ENCODE results near the gene MEI1. TPM values are rescaled to one million over a fixed set of nuclear protein-coding genes. Genes with fewer than 3 reads are reported as not detected.

The MEI1 gene
- total RNA-seq, 1 donor from 2014 or later = 26.1 TPM

DNA sequence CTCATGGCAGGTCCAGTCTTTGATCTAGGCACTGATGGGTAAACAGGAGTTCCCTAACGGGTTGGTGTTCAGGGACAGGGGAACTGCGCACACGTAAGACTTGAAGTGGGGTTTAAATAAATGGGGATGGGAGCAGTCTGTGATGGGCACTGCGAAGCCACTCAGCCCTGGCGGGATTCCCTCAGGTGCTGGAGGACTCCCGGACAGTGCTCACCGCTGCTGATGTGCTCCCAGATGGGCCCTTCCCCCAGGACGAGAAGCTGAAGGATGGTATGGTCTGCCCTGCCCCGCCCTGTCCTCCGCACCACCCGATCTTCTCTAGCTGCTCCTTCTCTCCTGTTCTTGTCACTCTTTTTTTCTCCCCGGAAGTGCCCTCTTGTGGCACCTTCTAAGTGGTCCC lies 110.7 kb downstream of the MEI1 start:
- H3K27ac Mint-ChIP-seq = no peak overlapping the region
- H3K27me3 Mint-ChIP-seq (ENCODE audit: low read depth) = no peaks in the 10 kb centered on the region
- intact Hi-C loops (cut with micrococcal nuclease) = no loop called here
- no peak for DNase-seq (ENCODE audit: low spot score)
- peaks cover 1% of the 10 kb centered on the region for H3K4me1 Mint-ChIP-seq (ENCODE audit: low read depth)
- no peaks in the 10 kb centered on the region for H3K9me3 Mint-ChIP-seq
- H3K36me3 Mint-ChIP-seq (ENCODE audit: low read depth) = peaks cover 45% of the 10 kb centered on the region
- H3K4me3 Mint-ChIP-seq (ENCODE audit: low read depth) = no peak overlapping the region

DNA sequence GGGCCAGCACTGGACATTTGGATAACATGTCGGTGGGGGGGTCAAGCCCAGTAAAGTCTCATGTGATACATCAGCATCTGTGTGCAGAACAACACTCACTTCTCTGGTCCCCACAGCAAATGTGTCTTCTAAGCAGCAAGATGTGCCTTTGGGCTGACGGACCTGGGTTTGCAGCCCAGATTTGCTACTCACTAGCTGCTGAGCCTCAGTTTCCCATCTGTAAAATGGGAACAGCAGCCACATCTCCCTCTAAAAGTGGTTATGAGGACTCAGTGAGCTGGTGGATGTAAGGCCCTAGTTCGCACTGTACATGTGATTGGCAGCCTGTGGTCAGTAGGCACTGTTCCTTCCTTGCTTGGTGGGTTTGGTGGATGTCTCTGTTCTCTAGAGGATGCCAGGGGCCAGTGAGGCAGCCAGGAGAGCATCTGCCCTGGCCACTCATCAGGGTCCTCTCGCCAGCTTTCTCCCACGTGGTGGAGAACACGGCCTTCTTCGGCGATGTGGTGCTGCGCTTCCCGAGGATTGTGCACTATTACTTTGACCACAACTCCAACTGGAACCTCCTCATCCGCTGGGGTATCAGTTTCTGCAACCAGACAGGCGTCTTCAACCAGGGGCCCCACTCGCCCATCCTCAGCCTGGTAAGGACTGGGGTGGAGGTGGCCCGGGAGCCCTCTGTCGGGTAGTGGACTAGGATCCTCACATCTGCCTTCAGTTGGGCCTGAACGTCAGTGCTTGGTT lies 113.7 kb downstream of the MEI1 start:
- H3K4me3 Mint-ChIP-seq (ENCODE audit: low read depth) = no peak overlapping the region
- peaks cover 6% of the 10 kb centered on the region for H3K4me1 Mint-ChIP-seq (ENCODE audit: low read depth)
- no peaks in the 10 kb centered on the region for H3K27me3 Mint-ChIP-seq (ENCODE audit: low read depth)
- intact Hi-C loops (cut with micrococcal nuclease) = no loop called here
- H3K36me3 Mint-ChIP-seq (ENCODE audit: low read depth) = peaks cover 57% of the 10 kb centered on the region
- no peaks in the 10 kb centered on the region for H3K9me3 Mint-ChIP-seq
- no peak for DNase-seq (ENCODE audit: low spot score)
- H3K27ac Mint-ChIP-seq = no peak overlapping the region

DNA sequence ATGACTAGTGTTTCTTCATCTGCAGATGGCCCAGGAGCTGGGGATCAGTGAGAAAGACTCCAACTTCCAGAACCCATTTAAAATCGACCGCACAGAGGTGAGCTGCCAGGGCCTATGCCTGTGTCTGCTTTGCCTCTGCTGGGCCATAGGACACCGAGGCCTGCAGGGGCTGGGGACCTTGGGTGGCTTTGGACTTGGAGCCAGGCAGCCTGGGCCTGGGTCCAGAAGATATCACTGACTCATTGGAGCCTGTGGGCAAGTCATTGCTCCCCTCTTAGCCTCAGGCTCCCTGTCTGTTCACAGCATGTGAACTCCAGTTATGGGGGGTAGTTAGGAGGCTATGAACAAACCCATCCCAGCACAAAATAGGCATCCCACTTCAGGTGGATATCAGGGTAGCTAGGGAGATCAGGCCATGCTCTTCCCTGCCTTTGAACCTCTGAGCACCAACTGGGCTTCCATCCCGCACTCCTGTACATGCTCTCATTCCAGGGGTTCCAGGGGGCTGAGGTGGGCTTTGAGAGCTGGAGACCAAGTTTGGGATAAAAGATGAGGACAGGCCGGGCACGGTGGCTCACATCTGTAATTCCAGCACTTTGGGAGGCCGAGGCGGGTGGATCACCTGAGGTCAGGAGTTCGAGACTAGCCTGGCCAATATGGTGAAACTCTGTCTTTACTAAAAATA lies 114.6 kb downstream of the MEI1 start:
- Mint-ChIP-seq H3K9me3 (no peaks in the 10 kb centered on the region), H3K27ac (peak overlapping the region; percentile 15), H3K27me3 (ENCODE audit: low read depth) (no peaks in the 10 kb centered on the region), H3K4me3 (ENCODE audit: low read depth) (no peak overlapping the region), H3K36me3 (ENCODE audit: low read depth) (peaks cover 53% of the 10 kb centered on the region), H3K4me1 (ENCODE audit: low read depth) (peaks cover 6% of the 10 kb centered on the region)
- intact Hi-C loops (cut with micrococcal nuclease) = no loop called here
- DNase-seq (ENCODE audit: low spot score) = no peak

DNA sequence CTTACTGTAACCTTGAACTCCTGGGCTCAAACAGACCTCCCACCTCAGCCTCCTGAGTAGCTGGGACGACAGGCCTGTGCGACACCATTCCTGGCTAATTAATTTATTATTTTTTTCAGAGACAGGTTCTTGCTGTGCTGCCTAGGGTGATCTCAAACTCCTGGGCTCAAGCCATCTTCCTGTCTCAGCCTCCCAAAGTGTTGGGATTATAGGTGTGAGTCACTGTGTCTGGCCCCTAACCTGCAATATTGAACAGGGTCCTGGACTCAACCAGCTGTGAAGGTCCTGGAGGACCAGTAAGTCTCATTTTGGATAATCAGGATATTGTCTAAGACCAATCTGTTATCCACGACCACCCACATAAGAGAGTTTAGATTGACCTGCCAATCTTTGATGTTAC lies 116.4 kb downstream of the MEI1 start:
- Mint-ChIP-seq H3K27ac (no peak overlapping the region), H3K36me3 (ENCODE audit: low read depth) (peaks cover 43% of the 10 kb centered on the region), H3K27me3 (ENCODE audit: low read depth) (no peaks in the 10 kb centered on the region), H3K9me3 (no peaks in the 10 kb centered on the region), H3K4me1 (ENCODE audit: low read depth) (peaks cover 6% of the 10 kb centered on the region), H3K4me3 (ENCODE audit: low read depth) (no peak overlapping the region)
- DNase-seq (ENCODE audit: low spot score) = no peak
- intact Hi-C loops (cut with micrococcal nuclease) = no loop called here

DNA sequence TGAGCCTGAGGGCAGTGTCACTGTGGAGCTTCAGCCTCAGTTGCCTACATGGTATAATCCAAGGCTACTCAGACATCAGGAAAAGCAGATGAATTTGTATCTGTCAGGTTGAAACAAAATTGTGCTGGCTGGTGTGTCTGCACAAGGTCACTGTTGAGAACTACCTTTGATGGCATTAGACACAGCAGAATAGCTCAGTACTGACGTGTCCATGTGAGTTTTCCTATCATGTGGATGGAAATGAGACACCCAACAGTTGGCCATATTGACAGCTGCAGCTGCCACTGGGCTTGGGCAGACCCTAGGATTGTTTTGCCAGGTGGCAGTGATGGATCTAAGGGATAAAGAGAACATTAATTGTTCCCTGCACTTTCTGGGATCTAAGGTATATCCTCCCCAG lies 116.9 kb downstream of the MEI1 start:
- H3K4me1 Mint-ChIP-seq (ENCODE audit: low read depth) = peaks cover 6% of the 10 kb centered on the region
- intact Hi-C loops (cut with micrococcal nuclease) = no loop called here
- H3K9me3 Mint-ChIP-seq = no peaks in the 10 kb centered on the region
- H3K36me3 Mint-ChIP-seq (ENCODE audit: low read depth) = peaks cover 42% of the 10 kb centered on the region
- no peak overlapping the region for H3K4me3 Mint-ChIP-seq (ENCODE audit: low read depth)
- DNase-seq (ENCODE audit: low spot score) = no peak
- no peak overlapping the region for H3K27ac Mint-ChIP-seq
- no peaks in the 10 kb centered on the region for H3K27me3 Mint-ChIP-seq (ENCODE audit: low read depth)

DNA sequence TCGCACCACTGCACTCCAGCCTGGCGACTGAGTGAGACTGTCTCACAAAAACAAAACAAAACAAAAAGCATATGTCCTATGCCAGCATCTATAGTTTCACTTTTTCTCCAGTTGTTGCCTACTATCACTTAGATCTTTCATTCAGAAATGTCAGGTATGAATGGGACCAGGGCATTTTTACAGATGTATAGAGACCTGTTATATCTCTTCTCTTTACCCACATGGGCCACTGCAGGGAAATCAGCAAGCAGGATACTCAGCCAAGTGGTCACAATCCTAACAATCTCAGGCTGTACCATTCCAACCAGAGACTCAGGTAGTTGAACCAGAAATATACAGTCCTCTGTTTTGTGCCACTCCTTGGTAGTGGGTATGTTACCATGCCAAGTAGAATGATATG lies 117.6 kb downstream of the MEI1 start:
- no peak for DNase-seq (ENCODE audit: low spot score)
- Mint-ChIP-seq H3K9me3 (no peaks in the 10 kb centered on the region), H3K27me3 (ENCODE audit: low read depth) (no peaks in the 10 kb centered on the region), H3K27ac (peak overlapping the region; percentile 8), H3K36me3 (ENCODE audit: low read depth) (peaks cover 37% of the 10 kb centered on the region), H3K4me1 (ENCODE audit: low read depth) (peaks cover 11% of the 10 kb centered on the region), H3K4me3 (ENCODE audit: low read depth) (no peak overlapping the region)
- intact Hi-C loops (cut with micrococcal nuclease) = no loop called here

DNA sequence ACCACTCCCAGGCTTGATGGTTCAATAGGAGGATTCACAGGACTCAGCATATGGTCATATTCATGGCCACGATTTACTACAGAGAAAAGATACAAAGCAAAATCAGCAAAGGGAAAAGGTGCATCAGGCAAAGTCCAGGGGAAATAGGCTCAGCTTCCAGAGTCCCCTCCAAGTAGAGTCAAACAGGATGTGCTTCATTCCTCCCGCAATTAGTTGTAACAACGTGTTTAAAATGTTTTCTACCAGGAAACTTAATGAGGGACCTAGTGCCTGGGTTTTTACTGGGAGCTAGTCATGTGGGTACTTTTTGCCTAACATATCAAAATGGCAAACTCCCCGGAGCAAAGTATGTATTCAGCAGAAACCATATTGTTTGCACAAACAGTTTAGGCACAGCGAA lies 118.7 kb downstream of the MEI1 start:
- Mint-ChIP-seq H3K27ac (peak overlapping the region; percentile 62), H3K9me3 (no peaks in the 10 kb centered on the region), H3K36me3 (ENCODE audit: low read depth) (peaks cover 39% of the 10 kb centered on the region), H3K27me3 (ENCODE audit: low read depth) (no peaks in the 10 kb centered on the region), H3K4me1 (ENCODE audit: low read depth) (peaks cover 22% of the 10 kb centered on the region), H3K4me3 (ENCODE audit: low read depth) (no peak overlapping the region)
- intact Hi-C loops (cut with micrococcal nuclease) = no loop called here
- DNase-seq (ENCODE audit: low spot score) = no peak

DNA sequence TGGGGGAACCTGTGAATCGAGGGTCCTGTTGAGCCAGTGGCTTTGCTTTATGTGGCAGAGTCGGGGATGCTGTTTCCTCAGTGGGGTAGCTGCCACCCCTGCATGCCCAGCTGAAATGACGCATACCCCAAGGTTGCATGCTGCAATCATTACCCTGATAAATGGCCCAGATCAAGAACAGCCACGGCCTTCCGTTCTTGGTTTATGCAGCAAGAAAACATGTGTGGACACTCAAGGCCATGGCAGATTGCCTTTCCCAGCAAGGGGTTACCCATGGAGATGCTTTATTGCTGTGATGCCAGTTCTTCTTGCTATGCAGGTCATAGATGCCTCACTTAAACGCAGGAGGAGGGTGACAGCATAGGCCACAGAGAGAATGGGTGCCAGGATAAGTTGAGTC lies 119.3 kb downstream of the MEI1 start:
- Mint-ChIP-seq H3K9me3 (no peaks in the 10 kb centered on the region), H3K27me3 (ENCODE audit: low read depth) (no peaks in the 10 kb centered on the region), H3K36me3 (ENCODE audit: low read depth) (peaks cover 35% of the 10 kb centered on the region), H3K27ac (no peak overlapping the region), H3K4me3 (ENCODE audit: low read depth) (no peak overlapping the region), H3K4me1 (ENCODE audit: low read depth) (peaks cover 22% of the 10 kb centered on the region)
- DNase-seq (ENCODE audit: low spot score) = no peak
- intact Hi-C loops (cut with micrococcal nuclease) = no loop called here

DNA sequence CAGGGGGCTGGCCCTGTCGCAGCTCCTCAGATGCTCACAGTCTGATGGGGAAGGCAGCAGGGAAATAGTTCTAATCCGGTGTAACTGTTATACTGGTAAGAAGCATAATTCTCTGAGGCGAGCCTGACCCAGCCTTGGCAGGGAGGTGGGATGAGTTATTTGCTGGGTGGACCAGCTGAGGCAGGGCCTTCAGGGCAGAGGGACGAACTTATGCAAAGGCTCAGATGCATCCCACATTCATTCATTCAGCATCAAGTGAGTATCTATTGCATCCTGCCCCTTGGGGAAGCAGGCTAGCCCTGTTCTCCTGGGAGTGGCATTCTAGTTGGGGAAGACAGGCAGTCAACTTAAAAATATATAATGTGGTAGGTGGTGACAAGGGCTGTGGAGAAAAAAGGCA lies 120.0 kb downstream of the MEI1 start:
- no peaks in the 10 kb centered on the region for H3K27me3 Mint-ChIP-seq (ENCODE audit: low read depth)
- peaks cover 35% of the 10 kb centered on the region for H3K36me3 Mint-ChIP-seq (ENCODE audit: low read depth)
- H3K9me3 Mint-ChIP-seq = no peaks in the 10 kb centered on the region
- no peak overlapping the region for H3K27ac Mint-ChIP-seq
- intact Hi-C loops (cut with micrococcal nuclease) = no loop called here
- peaks cover 28% of the 10 kb centered on the region for H3K4me1 Mint-ChIP-seq (ENCODE audit: low read depth)
- H3K4me3 Mint-ChIP-seq (ENCODE audit: low read depth) = no peak overlapping the region
- no peak for DNase-seq (ENCODE audit: low spot score)

DNA sequence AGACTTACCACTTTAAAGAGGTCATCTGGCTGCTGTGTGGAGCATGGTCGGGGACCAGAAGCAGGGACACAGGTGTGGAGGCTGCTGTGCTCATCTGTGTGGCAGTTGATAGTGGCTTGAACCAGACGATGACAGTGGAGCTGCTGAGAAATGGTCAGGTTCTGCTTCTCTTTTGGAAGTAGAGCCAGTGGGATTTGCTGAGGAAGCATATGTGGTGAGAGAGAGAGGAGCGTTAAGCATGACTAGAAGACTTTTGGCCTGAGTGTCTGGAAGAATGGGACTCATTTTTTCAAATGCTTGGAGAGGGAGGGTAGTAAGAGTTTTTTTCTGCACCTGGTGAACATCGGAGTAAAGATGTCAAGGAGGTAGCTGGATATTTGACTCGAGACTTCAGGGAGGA lies 121.1 kb downstream of the MEI1 start:
- Mint-ChIP-seq H3K4me3 (ENCODE audit: low read depth) (no peak overlapping the region), H3K27ac (no peak overlapping the region), H3K27me3 (ENCODE audit: low read depth) (no peaks in the 10 kb centered on the region), H3K4me1 (ENCODE audit: low read depth) (peaks cover 28% of the 10 kb centered on the region), H3K36me3 (ENCODE audit: low read depth) (peaks cover 34% of the 10 kb centered on the region), H3K9me3 (no peaks in the 10 kb centered on the region)
- no peak for DNase-seq (ENCODE audit: low spot score)
- intact Hi-C loops (cut with micrococcal nuclease) = no loop called here

DNA sequence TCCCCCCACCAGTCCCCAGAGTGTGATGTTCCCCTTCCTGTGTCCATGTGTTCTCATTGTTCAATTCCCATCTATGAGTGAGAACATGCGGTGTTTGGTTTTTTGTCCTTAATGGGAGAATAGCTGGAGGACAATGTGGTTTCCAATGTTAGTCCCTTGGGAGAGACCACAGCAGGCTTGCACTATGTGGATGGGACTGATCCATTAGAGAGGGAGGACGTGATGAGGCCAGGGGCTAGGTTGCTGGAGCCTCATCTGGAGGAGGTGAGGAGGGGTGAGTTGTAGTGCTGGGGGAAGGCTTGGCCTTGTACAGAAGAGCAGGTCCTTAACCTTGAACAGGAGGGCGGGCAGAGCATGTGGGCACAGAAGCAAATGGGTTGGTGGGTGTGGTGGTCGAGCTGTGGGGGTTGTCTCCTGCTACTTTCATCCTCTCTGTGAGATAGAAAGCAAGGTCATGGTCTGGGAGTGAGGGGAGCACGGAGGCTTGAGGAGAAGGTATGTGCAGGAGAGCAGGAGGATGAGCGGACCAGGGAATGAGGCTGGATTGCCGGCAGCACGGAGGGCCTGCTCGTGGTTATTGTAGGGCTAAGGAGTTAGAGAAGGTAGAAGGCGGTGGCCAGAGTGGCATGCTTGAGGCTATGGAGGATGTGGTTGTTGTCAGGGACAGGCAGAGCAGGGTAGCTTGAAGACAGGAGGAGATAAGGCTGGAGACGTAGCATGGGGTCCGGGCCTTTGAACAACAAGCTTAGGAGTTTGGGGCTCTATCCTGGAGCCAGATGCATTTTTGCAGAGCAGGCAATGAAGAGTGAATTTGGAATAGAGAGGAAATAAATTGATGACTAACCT lies 122.4 kb downstream of the MEI1 start:
- Mint-ChIP-seq H3K4me3 (ENCODE audit: low read depth) (no peak overlapping the region), H3K9me3 (no peaks in the 10 kb centered on the region), H3K36me3 (ENCODE audit: low read depth) (peaks cover 32% of the 10 kb centered on the region), H3K27me3 (ENCODE audit: low read depth) (no peaks in the 10 kb centered on the region), H3K4me1 (ENCODE audit: low read depth) (peaks cover 25% of the 10 kb centered on the region), H3K27ac (peak overlapping the region; percentile 79)
- intact Hi-C loops (cut with micrococcal nuclease) = loop anchor here (1.0 to 2.0 kb wide), 3 partner anchors 21 to 120 kb away; partner anchors contain the start of gene CCDC134
- no peak for DNase-seq (ENCODE audit: low spot score)

DNA sequence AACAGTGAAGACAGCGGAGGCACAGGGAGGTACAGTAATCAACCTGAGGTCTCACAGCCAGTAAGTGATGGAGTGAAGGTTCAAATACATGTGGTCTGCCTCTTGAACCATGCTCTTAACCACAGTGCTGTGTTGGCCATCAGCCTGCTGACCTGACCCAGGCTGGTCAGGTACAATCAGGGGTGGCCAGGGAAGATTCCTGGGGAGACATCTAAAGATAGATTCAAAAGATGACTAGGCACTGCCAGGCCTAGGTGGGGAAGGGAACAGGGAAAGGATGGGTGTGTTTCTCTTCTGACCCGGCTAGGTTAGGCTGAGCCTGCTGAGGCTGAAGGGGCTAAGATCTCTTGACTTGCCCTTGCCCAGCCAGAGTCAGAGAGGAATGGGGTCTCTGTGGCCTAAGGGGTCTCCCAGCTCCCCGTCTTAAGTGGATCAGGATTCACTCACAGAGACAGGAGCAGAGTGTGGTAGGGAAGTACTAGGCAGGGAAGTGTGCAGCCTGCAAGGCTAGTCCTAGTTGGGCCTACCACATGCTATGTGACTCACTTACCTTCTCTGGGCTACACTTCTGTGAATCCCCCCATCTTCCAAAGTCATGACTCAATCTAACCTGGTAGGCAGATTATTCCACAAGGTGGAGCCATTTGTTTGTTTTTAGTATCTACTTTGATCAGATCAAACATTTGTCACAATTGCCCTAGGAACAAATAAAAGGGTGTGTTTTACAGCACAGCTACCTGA lies 123.2 kb downstream of the MEI1 start:
- DNase-seq (ENCODE audit: low spot score) = no peak
- Mint-ChIP-seq H3K4me3 (ENCODE audit: low read depth) (no peak overlapping the region), H3K9me3 (no peaks in the 10 kb centered on the region), H3K27ac (peak overlapping the region; percentile 79), H3K36me3 (ENCODE audit: low read depth) (peaks cover 35% of the 10 kb centered on the region), H3K4me1 (ENCODE audit: low read depth) (peaks cover 23% of the 10 kb centered on the region), H3K27me3 (ENCODE audit: low read depth) (no peaks in the 10 kb centered on the region)
- intact Hi-C loops (cut with micrococcal nuclease) = loop anchor here (1.0 to 2.0 kb wide), 3 partner anchors 22 to 119 kb away; partner anchors contain the start of gene CCDC134
